H1 (cell line): ENCODE measurements around the gene HBA2. TPM values are rescaled to one million over a fixed set of nuclear protein-coding genes. Genes with fewer than 3 reads are reported as not detected.

Source experiments
- BCL11A ChIP-seq, 2 experiments: IDR thresholded peaks; one replicate each; pipeline ENCODE4 v1.6.1; 2011; ENCODE audit warnings: low read depth in 2 of 2, low read length in 2 of 2, mild to moderate bottlenecking in 2 of 2
- CHD2 ChIP-seq: IDR thresholded peaks from 2 replicates; pipeline ENCODE4 v1.6.1; 2012; ENCODE audit warnings: low read length, improper control_type of control experiment
- GTF2F1 ChIP-seq: IDR thresholded peaks from 2 replicates; pipeline ENCODE4 v1.6.1; 2012; ENCODE audit warnings: low read depth, low read length, improper control_type of control experiment, borderline replicate concordance
- HDAC2 ChIP-seq, 2 experiments: fragments of 300-600 bp in 1 of 2; sonication (generic) in 1 of 2; IDR thresholded peaks; 2 replicates each; pipeline ENCODE4 v1.6.1; 2011 to 2012; ENCODE audit warnings: low read depth in 2 of 2, low read length in 2 of 2, mild to moderate bottlenecking in 2 of 2, moderate library complexity in 2 of 2, borderline replicate concordance in 1 of 2, inconsistent platforms in 1 of 2
- KDM1A ChIP-seq: fragments of 200-600, 300-600 bp; sonication (generic); IDR thresholded peaks from 2 replicates; pipeline ENCODE4 v1.7.1; 2016; ENCODE audit warnings: mild to moderate bottlenecking, low read length, borderline replicate concordance
- RBBP5 ChIP-seq: IDR thresholded peaks from 2 replicates; pipeline ENCODE4 v1.7.1; 2012; ENCODE audit warnings: low read depth, mild to moderate bottlenecking, inconsistent platforms, low read length, moderate library complexity, borderline replicate concordance
- RFX5 ChIP-seq: IDR thresholded peaks from 2 replicates; pipeline ENCODE4 v1.6.1; 2011; ENCODE audit warnings: low read depth, low read length, improper control_type of control experiment, borderline replicate concordance
- TAF1 ChIP-seq: IDR thresholded peaks from 2 replicates; pipeline ENCODE4 v1.6.1; 2011; ENCODE audit warnings: mild to moderate bottlenecking, low read depth, low read length
- TAF7 ChIP-seq: optimal IDR thresholded peaks from 2 replicates; pipeline ENCODE3; 2011; ENCODE audit warnings: low read depth, mild to moderate bottlenecking, inconsistent platforms, low read length, moderate library complexity, borderline replicate concordance
- polyA plus RNA-seq, 7 experiments: library from polyadenylated mRNA; depleted of rRNA in 3 of 7; stranded (reverse) in 5 of 7; unstranded in 2 of 7; fragments of >200 nt in 5 of 7; fragments of 200-250 nt in 2 of 7; gene quantifications; 1 replicate in 5 of 7; 2 replicates in 1 of 7; 4 replicates in 1 of 7; pipeline versions ENCODE4 v1.2.1 to v1.2.3, GENCODE V29; 2011 to 2013; ENCODE audit warnings: missing spikeins in 2 of 7, mixed read lengths in 2 of 7
- total RNA-seq: library from RNA; stranded (reverse); fragmentation: NEBNext Ultra II Directional; extraction: Animal tissue kit (Norgen Biotek cat#: 25700); gene quantifications from 2 replicates; pipeline ENCODE4 v1.2.1, GENCODE V29; 2021

The HBA2 gene
- total and polyA plus RNA-seq, 2 of the 8 experiments (the other 6 are each of a cell fraction or from before 2014, with no cell fraction given) = 6.1 TPM; not detected in 1

DNA sequence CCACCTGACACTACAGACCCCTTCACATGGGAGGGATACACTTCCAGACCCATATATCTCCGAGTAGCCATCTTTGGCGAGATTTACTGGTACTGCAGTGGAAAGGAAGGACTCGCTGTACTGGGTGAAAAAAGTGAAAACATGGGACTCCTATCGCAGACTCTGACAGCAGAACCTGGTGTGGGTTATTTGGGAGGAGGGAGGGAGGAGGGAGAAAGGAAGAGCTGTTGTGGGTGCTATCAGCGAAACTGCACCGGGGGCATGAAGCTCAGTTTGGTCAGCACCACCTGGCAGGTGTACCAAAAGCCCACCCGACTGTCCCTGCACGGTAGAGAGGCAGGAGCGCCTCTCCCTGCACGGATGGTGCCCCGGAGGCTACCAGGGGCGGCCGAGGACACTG, 12.5 kb downstream of the HBA2 start (continued):
- TF ChIP-seq GTF2F1 = no peak
- no peak for TF ChIP-seq RBBP5
- TF ChIP-seq KDM1A = no peak
- no peak for TF ChIP-seq TAF7
- TF ChIP-seq HDAC2 (IDR thresholded peaks at IDR 0.05; ENCODE audit: borderline replicate concordance in 1 of 2, low read depth in 2 of 2, low read length in 2 of 2) = no peak
- no peak for TF ChIP-seq BCL11A (IDR thresholded peaks at IDR 0.05; ENCODE audit: low read depth in 2 of 2, low read length in 2 of 2)
- TF ChIP-seq RFX5 = no peak
- no peak for TF ChIP-seq CHD2
- no peak for TF ChIP-seq TAF1
